ENCODE results near the gene AGAP1. TPM values are rescaled to one million over a fixed set of nuclear protein-coding genes. Genes with fewer than 3 reads are reported as not detected.

AGAP1 gene
- total RNA-seq, 6 experiments from 2014 or later, result 8.1 to 11.2 (median 9.8) TPM

DNA sequence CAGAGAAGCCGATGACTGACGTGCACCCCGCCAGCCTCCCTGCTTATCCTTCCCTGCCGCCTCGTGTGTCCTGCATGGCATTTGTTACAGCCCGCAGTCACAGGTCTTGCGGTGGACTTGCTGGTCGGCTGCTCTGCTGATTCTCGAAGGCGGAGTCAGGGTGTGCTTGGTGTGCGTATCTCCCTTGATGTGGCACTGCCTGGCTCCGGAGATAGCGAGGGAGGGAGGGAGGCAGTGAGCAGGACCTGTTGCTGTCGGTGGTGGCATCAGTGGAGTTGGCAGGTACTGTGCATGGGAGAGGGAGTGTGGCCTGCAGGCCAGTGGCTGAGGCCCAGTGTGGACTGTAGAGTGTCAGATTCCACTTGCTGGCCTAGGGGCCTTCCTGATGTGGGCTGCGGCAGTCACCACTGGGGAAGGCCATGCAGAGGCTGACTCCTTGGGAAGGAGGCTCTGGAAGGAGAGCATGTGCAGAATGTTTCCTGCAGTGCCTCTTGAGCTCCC lies 198.9 kb downstream of the AGAP1 start:
- Histone ChIP-seq H3K27ac (no peak overlapping the region), H3K4me1 (no peaks in the 10 kb centered on the region), H3K27me3 (no peaks in the 10 kb centered on the region), H3K9me3 (no peaks in the 10 kb centered on the region), H3K4me3 (no peak overlapping the region), H3K36me3 (no peaks in the 10 kb centered on the region)
- ATAC-seq, result no peak
- intact Hi-C loops (cut with DNase I), result no loop called here
- WGBS (ENCODE audit: insufficient coverage, low coverage, low lambda C conversion rate, missing lambda C conversion rate), result 94% methylated on average over 10 of the region's 15 CpGs
- TF ChIP-seq POLR2A (IDR thresholded peaks at IDR 0.05) (no peak), CTCF (IDR thresholded peaks at IDR 0.05) (no peak)
- no peak for DNase-seq

DNA sequence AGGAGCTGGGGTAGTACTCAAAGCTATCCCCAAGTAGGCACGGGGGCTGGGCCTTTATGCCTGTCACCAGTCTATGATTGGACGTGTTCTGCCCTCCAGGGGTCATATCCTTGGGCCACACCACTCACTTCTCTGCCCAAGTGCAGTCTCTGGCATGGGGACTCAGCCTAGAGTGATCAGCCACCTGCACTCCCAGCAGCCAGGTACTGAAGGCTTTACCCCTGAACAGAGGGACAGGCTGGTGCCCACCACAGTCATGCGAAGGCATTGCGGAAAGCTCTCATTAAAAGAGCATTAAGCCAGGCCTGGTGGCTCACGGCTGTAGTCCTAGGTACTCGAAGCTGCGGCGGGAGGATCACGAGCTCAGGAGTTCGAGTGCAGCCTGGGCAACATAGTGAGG lies 199.4 kb downstream of the AGAP1 start:
- no peak for DNase-seq

GRCh38 chr2:235694721-235695601 lies 201.1 kb downstream of the AGAP1 start:
- no peak for TF ChIP-seq POLR2A (IDR thresholded peaks at IDR 0.05)
- no peak for TF ChIP-seq CTCF (IDR thresholded peaks at IDR 0.05)
- Histone ChIP-seq H3K27me3 (no peaks in the 10 kb centered on the region), H3K36me3 (no peaks in the 10 kb centered on the region), H3K27ac (no peak overlapping the region), H3K9me3 (no peaks in the 10 kb centered on the region), H3K4me1 (no peaks in the 10 kb centered on the region), H3K4me3 (no peak overlapping the region)
- intact Hi-C loops (cut with DNase I), result no loop called here
- DNase-seq (no peak), ATAC-seq (no peak)
- WGBS (ENCODE audit: insufficient coverage, low coverage, low lambda C conversion rate, missing lambda C conversion rate), result 82% methylated on average over 12 of the region's 17 CpGs

More for the DNA sequence above, 199.4 kb downstream of the AGAP1 start:
- H3K27me3 ChIP-seq, result no peaks in the 10 kb centered on the region
- no peak overlapping the region for H3K4me3 ChIP-seq
- H3K4me1 ChIP-seq, result no peaks in the 10 kb centered on the region
- 97% methylated on average over 8 of the region's 10 CpGs for WGBS (ENCODE audit: insufficient coverage, low coverage, low lambda C conversion rate, missing lambda C conversion rate)
- no peaks in the 10 kb centered on the region for H3K9me3 ChIP-seq
- intact Hi-C loops (cut with DNase I), result no loop called here
- ATAC-seq, result no peak
- TF ChIP-seq CTCF (IDR thresholded peaks at IDR 0.05) (no peak), POLR2A (IDR thresholded peaks at IDR 0.05) (no peak)
- H3K27ac ChIP-seq, result no peak overlapping the region
- no peaks in the 10 kb centered on the region for H3K36me3 ChIP-seq

GRCh38 chr2:235695602-235695895 lies 201.7 kb downstream of the AGAP1 start:
- Histone ChIP-seq H3K4me3 (no peak overlapping the region), H3K27ac (no peak overlapping the region), H3K9me3 (no peaks in the 10 kb centered on the region), H3K27me3 (no peaks in the 10 kb centered on the region), H3K36me3 (no peaks in the 10 kb centered on the region), H3K4me1 (no peaks in the 10 kb centered on the region)
- DNase-seq (no peak), ATAC-seq (no peak)
- intact Hi-C loops (cut with DNase I), result no loop called here
- no peak for TF ChIP-seq POLR2A (IDR thresholded peaks at IDR 0.05)
- WGBS (ENCODE audit: insufficient coverage, low coverage, low lambda C conversion rate, missing lambda C conversion rate), result 100% methylated on average over 3 of the region's 3 CpGs

DNA sequence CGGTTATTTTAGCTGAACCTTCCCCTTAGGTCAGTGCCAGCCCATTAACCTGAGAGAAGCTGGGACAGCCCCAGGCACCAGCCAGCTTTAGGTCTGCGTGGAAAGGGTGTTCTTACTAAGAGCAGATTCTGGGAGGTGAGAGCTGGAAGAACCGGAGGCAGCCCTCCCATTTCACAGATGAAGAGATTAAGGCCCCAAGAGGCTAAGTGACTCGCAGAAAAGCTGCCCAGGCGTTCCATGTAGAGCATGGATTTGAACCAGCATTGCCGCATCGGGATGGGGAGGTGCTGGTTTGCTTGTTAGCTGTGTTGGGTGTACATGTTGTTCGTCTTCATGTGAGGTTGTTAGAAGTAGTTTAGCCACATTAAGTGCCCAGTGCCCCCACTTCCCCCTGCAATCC lies 203.2 kb downstream of the AGAP1 start:
- Histone ChIP-seq H3K9me3 (no peaks in the 10 kb centered on the region), H3K4me3 (no peak overlapping the region), H3K27ac (no peak overlapping the region), H3K36me3 (no peaks in the 10 kb centered on the region), H3K4me1 (no peaks in the 10 kb centered on the region), H3K27me3 (no peaks in the 10 kb centered on the region)
- DNase-seq, result no peak
- WGBS (ENCODE audit: insufficient coverage, low coverage, low lambda C conversion rate, missing lambda C conversion rate), result 71% methylated on average over 5 of the region's 8 CpGs
- no peak for ATAC-seq
- TF ChIP-seq POLR2A (IDR thresholded peaks at IDR 0.05), result no peak
- TF ChIP-seq CTCF (IDR thresholded peaks at IDR 0.05), result no peak
- intact Hi-C loops (cut with DNase I), result no loop called here

All from right lobe of liver (tissue), 6 donors.